ENCODE results near the gene SHOX.
"Not testable (repeated sequence)": the region's sequence is repeated elsewhere in the genome, so short reads cannot be mapped to it uniquely, and the experiment has no call there.

- not testable (repeated sequence) for TF ChIP-seq POLR2A, CTCF (IDR thresholded peaks at IDR 0.05)
Observed at GRCh38 chrX:651922-652321, 21.3 kb downstream of the SHOX start.

Data from thyroid gland (tissue), 4 donors.